Cardiac muscle cell (in vitro differentiated cells and primary cell): ENCODE data around the gene SCYL3. TPM values are rescaled to one million over a fixed set of nuclear protein-coding genes. Genes with fewer than 3 reads are reported as not detected.

Source experiments
- DNase-seq, 2 donors: peaks; one replicate each; pipeline versions ENCODE4 v3.0.0 to v3.0.0-alpha.2; 2010 to 2017; ENCODE audit warnings: low read depth in 1 of 2, low spot score in 1 of 2
- H3K27ac ChIP-seq: fragments of 200-600 bp; sonication (generic); 2 replicates; pipeline ENCODE4 v1.5.1; 2016
- H3K27me3 ChIP-seq: fragments of 200-600 bp; sonication (generic); 2 replicates; pipeline ENCODE4 v1.6.0; 2016; ENCODE audit warnings: control low read depth
- H3K36me3 ChIP-seq: fragments of 200-600 bp; sonication (generic); 2 replicates; pipeline ENCODE4 v1.5.1; 2016; ENCODE audit warnings: control low read depth
- H3K4me1 ChIP-seq: fragments of 200-600 bp; sonication (generic); 2 replicates; pipeline ENCODE4 v1.8.1; 2017; ENCODE audit warnings: low read depth, mild to moderate bottlenecking, mixed run types
- H3K4me3 ChIP-seq: fragments of 200-600 bp; sonication (generic); 2 replicates; pipeline ENCODE4 v1.5.1; 2016; ENCODE audit warnings: mild to moderate bottlenecking
- H3K9me3 ChIP-seq: fragments of 200-600 bp; sonication (generic); 2 replicates; pipeline ENCODE4 v1.5.1; 2017; ENCODE audit warnings: low read depth, mild to moderate bottlenecking, control low read depth
- polyA plus RNA-seq: library from polyadenylated mRNA; unstranded; fragments of >200 nt; fragmentation: Nextera tagmentation; extraction: Ambion mirVana; gene quantifications from 2 replicates; pipeline ENCODE4 v1.2.1, GENCODE V29; 2016
- total RNA-seq: library from RNA; depleted of rRNA; stranded (reverse); fragments of >200 nt; gene quantifications from 2 replicates; pipeline ENCODE4 v1.2.3, GENCODE V29; 2016
- TF ChIP-seq, protein P1 (sequence below): IDR thresholded peaks from 2 replicates; pipeline ENCODE4 v1.5.1; 2012; ENCODE audit warnings: low read depth, mild to moderate bottlenecking, low read length

Gene SCYL3
- total and polyA plus RNA-seq, 2 experiments from 2014 or later, result 4.6 to 9.4 TPM

DNA sequence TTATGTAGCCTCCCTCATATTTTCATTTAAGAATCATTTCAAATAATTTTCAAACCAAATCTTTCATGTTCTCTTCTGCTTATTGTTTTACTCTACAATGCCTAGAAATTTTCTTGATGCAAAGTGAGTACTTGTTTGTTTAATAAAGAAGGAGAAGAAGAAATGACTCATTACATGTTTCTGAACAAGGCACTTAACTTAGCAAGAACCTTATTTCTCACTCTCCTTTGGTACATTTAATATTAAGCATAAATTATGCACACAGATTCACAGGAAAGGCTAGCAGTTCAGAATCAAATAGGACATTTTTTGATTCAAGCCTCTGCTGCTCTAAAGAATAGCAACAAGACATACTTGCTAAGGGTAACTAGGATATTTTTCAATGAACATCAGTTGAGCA, 9.1 kb downstream of the SCYL3 start:
- TF ChIP-seq, protein P1, sequence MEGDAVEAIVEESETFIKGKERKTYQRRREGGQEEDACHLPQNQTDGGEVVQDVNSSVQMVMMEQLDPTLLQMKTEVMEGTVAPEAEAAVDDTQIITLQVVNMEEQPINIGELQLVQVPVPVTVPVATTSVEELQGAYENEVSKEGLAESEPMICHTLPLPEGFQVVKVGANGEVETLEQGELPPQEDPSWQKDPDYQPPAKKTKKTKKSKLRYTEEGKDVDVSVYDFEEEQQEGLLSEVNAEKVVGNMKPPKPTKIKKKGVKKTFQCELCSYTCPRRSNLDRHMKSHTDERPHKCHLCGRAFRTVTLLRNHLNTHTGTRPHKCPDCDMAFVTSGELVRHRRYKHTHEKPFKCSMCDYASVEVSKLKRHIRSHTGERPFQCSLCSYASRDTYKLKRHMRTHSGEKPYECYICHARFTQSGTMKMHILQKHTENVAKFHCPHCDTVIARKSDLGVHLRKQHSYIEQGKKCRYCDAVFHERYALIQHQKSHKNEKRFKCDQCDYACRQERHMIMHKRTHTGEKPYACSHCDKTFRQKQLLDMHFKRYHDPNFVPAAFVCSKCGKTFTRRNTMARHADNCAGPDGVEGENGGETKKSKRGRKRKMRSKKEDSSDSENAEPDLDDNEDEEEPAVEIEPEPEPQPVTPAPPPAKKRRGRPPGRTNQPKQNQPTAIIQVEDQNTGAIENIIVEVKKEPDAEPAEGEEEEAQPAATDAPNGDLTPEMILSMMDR, result no peak
- Histone ChIP-seq H3K27me3 (no peaks in the 10 kb centered on the region), H3K4me1 (no peaks in the 10 kb centered on the region), H3K27ac (no peak overlapping the region), H3K4me3 (no peak overlapping the region), H3K9me3 (no peaks in the 10 kb centered on the region), H3K36me3 (peaks cover 21% of the 10 kb centered on the region)
- no peak for DNase-seq

DNA sequence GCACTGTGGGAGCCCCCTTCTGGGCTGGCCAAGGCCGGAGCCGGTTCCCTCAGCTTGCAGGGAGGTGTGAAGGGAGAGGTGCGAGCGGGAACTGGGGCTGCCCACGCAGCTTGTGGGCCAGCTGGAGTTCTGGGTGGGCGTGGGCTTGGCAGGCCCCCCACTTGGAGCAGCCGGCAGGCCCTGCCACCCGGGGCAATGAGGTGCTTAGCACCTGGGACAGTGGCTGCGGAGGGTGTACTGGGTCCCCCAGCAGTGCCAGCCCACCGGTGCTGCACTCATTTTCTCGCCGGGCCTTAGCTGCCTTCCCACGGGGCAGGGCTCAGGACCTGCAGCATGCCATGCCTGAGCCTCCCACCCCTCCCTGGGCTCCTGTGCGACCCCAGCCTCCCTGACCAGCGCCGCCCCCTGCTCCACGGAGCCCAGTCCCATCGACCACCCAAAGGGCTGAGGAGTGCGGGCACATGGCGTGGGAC, 11.6 kb downstream of the SCYL3 start:
- no peak for DNase-seq
- Histone ChIP-seq H3K27me3 (no peaks in the 10 kb centered on the region), H3K9me3 (no peaks in the 10 kb centered on the region), H3K36me3 (peaks cover 13% of the 10 kb centered on the region), H3K4me3 (no peak overlapping the region), H3K27ac (no peak overlapping the region), H3K4me1 (peaks cover 15% of the 10 kb centered on the region)
- TF ChIP-seq, protein P1, result no peak

DNA sequence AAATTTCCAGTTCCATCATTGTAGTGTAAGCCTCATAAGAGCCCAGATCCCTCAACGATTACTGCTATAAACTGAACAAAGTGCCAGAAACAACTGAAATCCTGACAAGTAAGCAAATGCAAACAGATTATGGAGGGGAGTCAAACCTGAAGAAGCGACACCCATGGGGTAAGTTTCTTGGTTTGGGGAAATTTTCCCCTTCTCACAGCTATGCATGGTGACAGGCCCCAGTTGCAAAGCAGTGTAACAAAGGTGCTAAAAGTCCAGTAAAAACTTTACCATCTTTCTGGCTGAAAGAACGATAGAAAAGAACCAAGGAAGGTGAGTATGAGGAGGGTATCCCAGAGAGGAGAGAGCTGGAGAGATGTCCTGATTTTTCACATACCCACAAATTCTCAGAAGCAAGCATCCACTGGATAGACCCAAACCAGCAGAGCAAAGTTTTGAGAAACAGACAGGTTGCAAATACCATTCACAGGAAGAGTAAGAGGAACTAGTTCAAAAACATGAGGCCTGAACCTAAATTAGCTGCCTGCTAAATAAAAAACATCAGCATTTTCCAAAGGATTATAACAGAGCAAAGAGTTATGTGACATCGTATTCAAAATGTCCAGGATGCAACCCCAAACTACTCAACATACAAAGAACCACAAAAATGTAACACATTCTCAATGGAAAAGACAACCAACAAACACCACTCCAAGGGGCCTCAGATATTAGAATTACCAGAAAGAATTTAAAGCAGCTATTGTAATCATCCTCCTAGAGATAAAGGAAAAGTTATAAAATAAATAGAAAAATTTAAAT, 14.5 kb downstream of the SCYL3 start:
- no peak for DNase-seq
- H3K9me3 ChIP-seq, result no peaks in the 10 kb centered on the region
- H3K27ac ChIP-seq, result peak overlapping the region; percentile 34
- peaks cover 15% of the 10 kb centered on the region for H3K4me1 ChIP-seq
- H3K36me3 ChIP-seq, result peaks cover 25% of the 10 kb centered on the region
- H3K4me3 ChIP-seq, result no peak overlapping the region
- TF ChIP-seq, protein P1, result no peak
- no peaks in the 10 kb centered on the region for H3K27me3 ChIP-seq

DNA sequence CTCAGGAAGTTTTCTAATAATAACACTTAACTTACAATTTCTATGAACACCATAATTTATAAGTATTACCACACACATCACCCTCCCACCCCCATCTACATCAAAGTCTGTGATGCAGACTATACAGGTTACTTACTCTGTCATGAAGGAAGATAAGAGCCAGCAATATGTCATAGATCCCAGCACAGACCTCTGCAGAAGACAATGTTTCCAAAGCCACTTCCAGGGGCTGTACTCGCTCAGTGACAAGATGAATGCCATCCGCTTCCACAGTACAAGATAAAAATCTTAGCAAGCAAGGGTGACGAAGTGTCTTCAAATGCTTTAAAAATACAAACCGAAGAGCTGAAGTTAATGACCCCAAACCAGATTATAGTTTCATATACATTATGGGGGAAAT, 15.2 kb downstream of the SCYL3 start:
- no peaks in the 10 kb centered on the region for H3K9me3 ChIP-seq
- no peaks in the 10 kb centered on the region for H3K27me3 ChIP-seq
- DNase-seq, result no peak
- peaks cover 15% of the 10 kb centered on the region for H3K4me1 ChIP-seq
- peak overlapping the region; percentile 34 for H3K27ac ChIP-seq
- H3K4me3 ChIP-seq, result no peak overlapping the region
- TF ChIP-seq, protein P1, result no peak
- peaks cover 32% of the 10 kb centered on the region for H3K36me3 ChIP-seq

DNA sequence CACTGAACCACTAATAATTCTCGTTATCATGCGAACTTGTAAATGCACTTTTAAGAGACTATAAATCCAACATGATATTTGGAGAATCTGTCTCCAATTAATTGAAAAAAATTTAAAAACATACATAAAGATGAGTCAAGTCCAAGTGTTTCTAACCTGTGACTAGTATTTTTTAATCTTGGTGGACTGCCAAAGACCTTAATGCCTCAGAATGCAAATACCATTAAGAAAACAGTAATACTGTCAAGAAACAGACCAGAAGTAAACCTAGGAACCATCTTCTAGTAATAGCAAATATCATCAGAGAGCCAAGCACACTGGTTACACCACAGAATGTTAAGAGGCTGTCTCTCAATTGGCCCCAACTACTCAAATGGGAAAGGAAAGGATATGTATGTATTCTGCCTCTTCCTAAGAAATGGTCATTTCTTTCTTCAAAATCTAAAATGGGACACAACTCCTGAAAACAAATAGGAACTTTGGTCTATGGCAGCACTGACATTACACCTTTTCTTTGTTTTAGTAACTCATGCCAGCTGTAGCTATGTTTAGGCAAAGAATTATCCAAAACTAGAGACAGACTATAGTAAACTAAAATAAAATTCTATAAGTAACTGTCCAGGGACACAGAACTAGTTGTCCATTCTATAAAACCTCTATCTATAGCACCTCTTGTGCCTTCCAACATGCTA, 15.8 kb downstream of the SCYL3 start:
- DNase-seq, result no peak

More for the DNA sequence above, 15.8 kb downstream of the SCYL3 start:
- Histone ChIP-seq H3K4me3 (no peak overlapping the region), H3K27ac (peak overlapping the region; percentile 34), H3K9me3 (no peaks in the 10 kb centered on the region), H3K4me1 (peaks cover 15% of the 10 kb centered on the region), H3K27me3 (no peaks in the 10 kb centered on the region), H3K36me3 (peaks cover 38% of the 10 kb centered on the region)
- TF ChIP-seq, protein P1, result no peak
